ENCODE measurements around the gene PDE7B. TPM values are rescaled to one million over a fixed set of nuclear protein-coding genes. Genes with fewer than 3 reads are reported as not detected.

PDE7B gene
- total and polyA plus RNA-seq, 2 experiments from 2014 or later = 3.1 to 6.8 TPM

GRCh38 chr6:135996668-135997067, 145.2 kb downstream of the PDE7B start:
- H3K9me3 ChIP-seq (ENCODE audit: low read depth) = no peaks in the 10 kb centered on the region
- in situ Hi-C loops (cut with MboI) = no loop called here
- H4K20me1 ChIP-seq (ENCODE audit: insufficient read depth) = no peaks in the 10 kb centered on the region
- no peak overlapping the region for H3K27ac ChIP-seq
- H3K9ac ChIP-seq = no peak overlapping the region
- no peak overlapping the region for H3K4me3 ChIP-seq
- H3K9me2 ChIP-seq (ENCODE audit: insufficient read depth) = no peaks in the 10 kb centered on the region
- no peaks in the 10 kb centered on the region for H3K79me2 ChIP-seq (ENCODE audit: insufficient read depth)
- H3K36me3 ChIP-seq (ENCODE audit: low read depth) = no peaks in the 10 kb centered on the region
- peaks cover 22% of the 10 kb centered on the region for H3K4me1 ChIP-seq (ENCODE audit: insufficient read depth)
- peaks cover 12% of the 10 kb centered on the region; the same call in 1 of the 2 replicates for H3F3A ChIP-seq (ENCODE audit: insufficient read depth)
- DNase-seq = no peak
- H3K27me3 ChIP-seq (replicated peaks; ENCODE audit: insufficient read depth) = no peaks in the 10 kb centered on the region
- 95 to 99% methylated on average over 2 of the region's 2 CpGs for WGBS, 2 experiments (ENCODE audit: low coverage in 1 of 2, low lambda C conversion rate in 2 of 2, missing lambda C conversion rate in 2 of 2)
- TF ChIP-seq EZH2 (IDR thresholded peaks at IDR 0.05; ENCODE audit: insufficient read depth, poor library complexity, severe bottlenecking) (no peak), EZH2phosphoT487 (IDR thresholded peaks at IDR 0.05; ENCODE audit: insufficient read depth, low read depth) (no peak)
- H3K4me2 ChIP-seq (ENCODE audit: unreplicated experiment) = no peak overlapping the region
- H2AFZ ChIP-seq = no peak overlapping the region

GRCh38 chr6:135999393-135999792, 147.9 kb downstream of the PDE7B start:
- Histone ChIP-seq H3K79me2 (ENCODE audit: insufficient read depth) (no peaks in the 10 kb centered on the region), H3K27me3 (replicated peaks; ENCODE audit: insufficient read depth) (no peaks in the 10 kb centered on the region), H3K36me3 (ENCODE audit: low read depth) (no peaks in the 10 kb centered on the region), H3K4me2 (ENCODE audit: unreplicated experiment) (no peak overlapping the region), H3K4me1 (ENCODE audit: insufficient read depth) (peaks cover 20% of the 10 kb centered on the region), H3K4me3 (no peak overlapping the region), H3K9me2 (ENCODE audit: insufficient read depth) (no peaks in the 10 kb centered on the region), H4K20me1 (ENCODE audit: insufficient read depth) (no peaks in the 10 kb centered on the region), H3K9me3 (ENCODE audit: low read depth) (no peaks in the 10 kb centered on the region), H3K27ac (no peak overlapping the region), H3K9ac (no peak overlapping the region), H3F3A (ENCODE audit: insufficient read depth) (peaks cover 12% of the 10 kb centered on the region; the same call in 1 of the 2 replicates), H2AFZ (no peak overlapping the region)
- WGBS, 2 experiments (ENCODE audit: low coverage in 1 of 2, low lambda C conversion rate in 2 of 2, missing lambda C conversion rate in 2 of 2) = 97 to 100% methylated on average over 1 of the region's 1 CpG
- in situ Hi-C loops (cut with MboI) = no loop called here
- TF ChIP-seq EZH2phosphoT487 (IDR thresholded peaks at IDR 0.05; ENCODE audit: insufficient read depth, low read depth) (no peak), EZH2 (IDR thresholded peaks at IDR 0.05; ENCODE audit: insufficient read depth, poor library complexity, severe bottlenecking) (no peak)
- no peak for DNase-seq

- Histone ChIP-seq H3K4me3 (no peak overlapping the region), H2AFZ (no peak overlapping the region), H3K36me3 (ENCODE audit: low read depth) (no peaks in the 10 kb centered on the region), H3K9me3 (ENCODE audit: low read depth) (no peaks in the 10 kb centered on the region), H3K4me1 (ENCODE audit: insufficient read depth) (peaks cover 14% of the 10 kb centered on the region), H3K79me2 (ENCODE audit: insufficient read depth) (0 out of 2 replicates have a peak, but pooled peaks cover 15% of the 10 kb centered on the region), H4K20me1 (ENCODE audit: insufficient read depth) (no peaks in the 10 kb centered on the region), H3F3A (ENCODE audit: insufficient read depth) (peaks cover 12% of the 10 kb centered on the region), H3K4me2 (ENCODE audit: unreplicated experiment) (no peak overlapping the region), H3K9ac (no peak overlapping the region), H3K27me3 (replicated peaks; ENCODE audit: insufficient read depth) (no peaks in the 10 kb centered on the region), H3K9me2 (ENCODE audit: insufficient read depth) (no peaks in the 10 kb centered on the region), H3K27ac (no peak overlapping the region)
- WGBS, 2 experiments (ENCODE audit: low coverage in 1 of 2, low lambda C conversion rate in 2 of 2, missing lambda C conversion rate in 2 of 2) = 31 to 38% methylated on average over 1 of the region's 1 CpG
- no peak for DNase-seq
- in situ Hi-C loops (cut with MboI) = no loop called here
- TF ChIP-seq EZH2phosphoT487 (IDR thresholded peaks at IDR 0.05; ENCODE audit: insufficient read depth, low read depth) (no peak), EZH2 (IDR thresholded peaks at IDR 0.05; ENCODE audit: insufficient read depth, poor library complexity, severe bottlenecking) (no peak)
Measured at GRCh38 chr6:136007345-136007744, 155.8 kb downstream of the PDE7B start.

GRCh38 chr6:136011475-136011874, 160.0 kb downstream of the PDE7B start:
- 74 to 80% methylated on average over 2 of the region's 2 CpGs for WGBS, 2 experiments (ENCODE audit: low coverage in 1 of 2, low lambda C conversion rate in 2 of 2, missing lambda C conversion rate in 2 of 2)
- H3F3A ChIP-seq (ENCODE audit: insufficient read depth) = peaks cover 49% of the 10 kb centered on the region
- H3K9me3 ChIP-seq (ENCODE audit: low read depth) = no peaks in the 10 kb centered on the region
- H3K9ac ChIP-seq = peak overlapping the region; percentile 68
- DNase-seq = peak; percentile 32
- peak overlapping the region; percentile 71; the same call in 1 of the 2 replicates for H2AFZ ChIP-seq
- H3K9me2 ChIP-seq (ENCODE audit: insufficient read depth) = no peaks in the 10 kb centered on the region
- no peaks in the 10 kb centered on the region for H4K20me1 ChIP-seq (ENCODE audit: insufficient read depth)
- 0 out of 2 replicates have a peak, but pooled peaks cover 15% of the 10 kb centered on the region for H3K79me2 ChIP-seq (ENCODE audit: insufficient read depth)
- H3K27me3 ChIP-seq (replicated peaks; ENCODE audit: insufficient read depth) = no peaks in the 10 kb centered on the region
- peak overlapping the region; percentile 69 for H3K4me2 ChIP-seq (ENCODE audit: unreplicated experiment)
- H3K36me3 ChIP-seq (ENCODE audit: low read depth) = no peaks in the 10 kb centered on the region
- TF ChIP-seq EZH2 (IDR thresholded peaks at IDR 0.05; ENCODE audit: insufficient read depth, poor library complexity, severe bottlenecking) (no peak), EZH2phosphoT487 (IDR thresholded peaks at IDR 0.05; ENCODE audit: insufficient read depth, low read depth) (no peak)
- H3K4me3 ChIP-seq = peak overlapping the region; percentile 40
- peak overlapping the region; percentile 92 for H3K27ac ChIP-seq
- in situ Hi-C loops (cut with MboI) = no loop called here
- peaks cover 49% of the 10 kb centered on the region for H3K4me1 ChIP-seq (ENCODE audit: insufficient read depth)
